ENCODE data around the gene PRKD1. TPM values are rescaled to one million over a fixed set of nuclear protein-coding genes. Genes with fewer than 3 reads are reported as not detected.

The PRKD1 gene
- total RNA-seq, 1 experiment from 2014 or later = 2.7 TPM

GRCh38 chr14:29663281-29663801 lies 264.3 kb downstream of the PRKD1 start:
- H3K36me3 Mint-ChIP-seq (ENCODE audit: insufficient read depth in 1 of 3, low read depth in 3 of 3) = peaks cover 0 to 8% (median 4%) of the 10 kb centered on the region in 3 experiments; a peak in 2 of 7 replicates
- no peak overlapping the region for H3T11ph ChIP-seq (ENCODE audit: low read length)
- H3K4me2 ChIP-seq (ENCODE audit: insufficient read depth, insufficient read length, low read length) = peak overlapping the region; percentile 27
- H3K9me3 Mint-ChIP-seq = no peaks in the 10 kb centered on the region; a peak in 1 of 5 replicates
- no peak overlapping the region for H3K18ac ChIP-seq (ENCODE audit: insufficient read length, low read depth, low read length)
- no CpG with 5 or more reads among the region's 7 CpGs for WGBS (ENCODE audit: extremely low coverage, insufficient read length, low lambda C conversion rate)
- peaks cover 13% of the 10 kb centered on the region in 2 experiments for H3K4me1 Mint-ChIP-seq
- H4K20me1 ChIP-seq (ENCODE audit: control insufficient read depth, insufficient read depth, insufficient read length) = no peaks in the 10 kb centered on the region
- H3K4ac ChIP-seq (ENCODE audit: low read depth, low read length) = no peak overlapping the region
- peak overlapping the region in 1 of 2 experiments; percentile 66; a peak in 3 of 5 replicates for H3K4me3 Mint-ChIP-seq
- H3K4me1 ChIP-seq (ENCODE audit: insufficient read depth, low read length) = peaks cover 3% of the 10 kb centered on the region; the same call in 1 of the 2 replicates
- no peak for TF ChIP-seq CTCF (conservative IDR thresholded peaks at IDR 0.05)
- no peak overlapping the region for H4K5ac ChIP-seq (ENCODE audit: insufficient read length, low read depth, low read length)
- no peak overlapping the region for H3K23ac ChIP-seq (ENCODE audit: insufficient read length, low read depth, low read length)
- H2AFZ ChIP-seq (ENCODE audit: low read length) = no peak overlapping the region
- H3K27me3 ChIP-seq (ENCODE audit: insufficient read depth, low read length) = no peaks in the 10 kb centered on the region
- H2AK5ac ChIP-seq (ENCODE audit: insufficient read length, low read length) = no peak overlapping the region
- no peak overlapping the region for H2BK20ac ChIP-seq (ENCODE audit: low read depth, low read length, poor library complexity, severe bottlenecking)
- H2BK5ac ChIP-seq (ENCODE audit: insufficient read length, low read length) = no peak overlapping the region
- H4K8ac ChIP-seq (replicated peaks; ENCODE audit: insufficient read length, low read depth, low read length) = no peak overlapping the region
- H3K56ac ChIP-seq (ENCODE audit: insufficient read length, low read depth, low read length) = no peak overlapping the region
- no peaks in the 10 kb centered on the region for H3K23me2 ChIP-seq (ENCODE audit: insufficient read length, low read depth, low read length, poor library complexity, severe bottlenecking)
- no peak overlapping the region for H4K91ac ChIP-seq (ENCODE audit: insufficient read length, low read depth, low read length)
- H3K27me3 Mint-ChIP-seq (ENCODE audit: low read depth) = no peaks in the 10 kb centered on the region
- H3K79me1 ChIP-seq (ENCODE audit: insufficient read depth, low read depth, low read length, poor library complexity, severe bottlenecking) = no peaks in the 10 kb centered on the region
- H2BK120ac ChIP-seq (ENCODE audit: low read depth, low read length, poor library complexity, severe bottlenecking) = no peak overlapping the region
- H3K9me3 ChIP-seq (ENCODE audit: control insufficient read depth, low read depth, low read length) = no peaks in the 10 kb centered on the region
- H3K14ac ChIP-seq (ENCODE audit: insufficient read depth, low read length) = no peak overlapping the region
- H3K27ac ChIP-seq (ENCODE audit: insufficient read length, low read depth, low read length) = peak overlapping the region; percentile 95
- DNase-seq = peak; percentile 60
- H3K27ac Mint-ChIP-seq = peak overlapping the region; percentile 49 to 98 (median 78); a peak in 5 of 7 replicates
- no peak overlapping the region for H3K9ac ChIP-seq (ENCODE audit: extremely low read depth, insufficient read length, low read length)
- no peaks in the 10 kb centered on the region for H3K79me2 ChIP-seq (ENCODE audit: insufficient read depth, low read length)
- no peak overlapping the region for H2BK12ac ChIP-seq (ENCODE audit: insufficient read length, low read depth, low read length)
- no peak overlapping the region for H2BK15ac ChIP-seq (ENCODE audit: low read depth, low read length)
